NB4 (cell line): Measurements from ENCODE around the gene TENM4.

Source experiments
- DNase-seq: peaks from one replicate; pipeline ENCODE4 v3.0.0; 2010; ENCODE audit warnings: low read depth
- H3K4me3 ChIP-seq: one replicate; pipeline ENCODE4 v1.5.1; 2011; ENCODE audit warnings: mild to moderate bottlenecking, low read depth, low read length, moderate library complexity
- CTCF ChIP-seq: IDR thresholded peaks from one replicate; pipeline ENCODE4 v1.5.1; 2012; ENCODE audit warnings: low read depth, low read length
- MAX ChIP-seq: IDR thresholded peaks from 2 replicates; pipeline ENCODE4 v1.6.1; 2011; ENCODE audit warnings: low read depth, low read length
- MYC ChIP-seq: IDR thresholded peaks from 2 replicates; pipeline ENCODE4 v1.6.1; 2011; ENCODE audit warnings: low read depth, low read length
- POLR2A ChIP-seq: IDR thresholded peaks from 2 replicates; pipeline ENCODE4 v1.6.1; 2011; ENCODE audit warnings: mild to moderate bottlenecking; ENCODE audit not compliant: insufficient read length; ENCODE audit errors: extremely low read depth

Gene TENM4

GRCh38 chr11:79308429-79308828, 132.4 kb downstream of the TENM4 start:
- DNase-seq, result peak; percentile 67
- TF ChIP-seq MYC, result peak; percentile 36; the same call in 1 of the 2 replicates
- TF ChIP-seq MAX, result peak; percentile 36; the same call in 1 of the 2 replicates
- no peak for TF ChIP-seq POLR2A
- no peak overlapping the region for H3K4me3 ChIP-seq

GRCh38 chr11:79304599-79305212, 136.1 kb downstream of the TENM4 start:
- peak; percentile 15 for DNase-seq
- TF ChIP-seq MYC, result no peak
- no peak for TF ChIP-seq CTCF
- no peak for TF ChIP-seq POLR2A
- no peak for TF ChIP-seq MAX
- no peak overlapping the region for H3K4me3 ChIP-seq

- no peak for DNase-seq
- H3K4me3 ChIP-seq, result no peak overlapping the region
- TF ChIP-seq MAX, result no peak
- no peak for TF ChIP-seq POLR2A
- TF ChIP-seq CTCF, result no peak
- no peak for TF ChIP-seq MYC
These were observed 144.7 kb downstream of the TENM4 start for GRCh38 chr11:79296141-79296540.

- TF ChIP-seq CTCF, result no peak
- TF ChIP-seq MAX, result no peak
- TF ChIP-seq POLR2A, result no peak
- TF ChIP-seq MYC, result no peak
- no peak overlapping the region for H3K4me3 ChIP-seq
- DNase-seq, result no peak
These were observed 145.7 kb downstream of the TENM4 start for GRCh38 chr11:79294845-79295731.

- DNase-seq, result peak; percentile 77
- no peak overlapping the region for H3K4me3 ChIP-seq
- TF ChIP-seq MYC (peak; percentile 55), POLR2A (no peak), MAX (peak; percentile 28; the same call in 1 of the 2 replicates), CTCF (no peak)
These were observed 148.9 kb downstream of the TENM4 start for GRCh38 chr11:79291948-79292347.

- no peak for DNase-seq
- TF ChIP-seq POLR2A, result no peak
- no peak for TF ChIP-seq MAX
- no peak for TF ChIP-seq CTCF
- TF ChIP-seq MYC, result no peak
- no peak overlapping the region for H3K4me3 ChIP-seq
These were observed 150.1 kb downstream of the TENM4 start for GRCh38 chr11:79290761-79291160.
